SK-N-SH treated with all-trans-retinoic acid at 6 μM for 48 hours (cell line): ENCODE results near the gene ARHGEF40.
A peak's percentile ranks its signal among the peaks of the same experiment; 100 is the strongest.

Experiments
- ATAC-seq: fragments of 200-7000 bp; cut with Tn5 transposase; 3 replicates; pipeline ENCODE4 v1.9.1; 2020; ENCODE audit warnings: mild to moderate bottlenecking, moderate library complexity
- ARNTL ChIP-seq: fragments of 450-650 bp; formaldehyde crosslinking; IDR thresholded peaks from 2 replicates; pipeline ENCODE4 v1.5.0; 2020; ENCODE audit warnings: low read depth, mild to moderate bottlenecking, moderate library complexity, borderline replicate concordance
- BACH2 ChIP-seq: fragments of 250-450 bp; sonication (Bioruptor Pico); IDR thresholded peaks from 2 replicates; pipeline ENCODE4 v1.9.0; 2021; ENCODE audit warnings: mild to moderate bottlenecking, borderline replicate concordance
- CREB5 ChIP-seq: fragments of 250-450 bp; sonication (Bioruptor Pico); IDR thresholded peaks from 2 replicates; pipeline ENCODE4 v1.5.1; 2020; ENCODE audit warnings: low read depth, mild to moderate bottlenecking, moderate library complexity
- CSDC2 ChIP-seq: fragments of 250-450 bp; sonication (Bioruptor Pico); IDR thresholded peaks from 2 replicates; pipeline ENCODE4 v1.5.0; 2020; ENCODE audit warnings: mild to moderate bottlenecking, moderate library complexity
- CSRNP3 ChIP-seq: fragments of 250-450 bp; sonication (Bioruptor Pico); IDR thresholded peaks from 2 replicates; pipeline ENCODE4 v1.5.1; 2021; ENCODE audit warnings: mild to moderate bottlenecking, moderate library complexity
- ESRRG ChIP-seq: fragments of 250-450 bp; sonication (Bioruptor Pico); IDR thresholded peaks from 2 replicates; pipeline ENCODE4 v1.6.1; 2021; ENCODE audit warnings: mild to moderate bottlenecking
- GLIS3 ChIP-seq: fragments of 250-450 bp; sonication (Bioruptor Pico); IDR thresholded peaks from 2 replicates; pipeline ENCODE4 v1.5.0; 2020; ENCODE audit warnings: mild to moderate bottlenecking, moderate library complexity
- ISL1 ChIP-seq: fragments of 250-450 bp; sonication (Bioruptor Pico); IDR thresholded peaks from 2 replicates; pipeline ENCODE4 v2.1.2; 2022; ENCODE audit warnings: mild to moderate bottlenecking, moderate library complexity
- OSR1 ChIP-seq: fragments of 250-450 bp; sonication (Bioruptor Pico); IDR thresholded peaks from 2 replicates; pipeline ENCODE4 v1.8.0; 2022; ENCODE audit warnings: moderate library complexity, mild to moderate bottlenecking, inconsistent platforms
- PATZ1 ChIP-seq: fragments of 250-450 bp; sonication (Bioruptor Pico); IDR thresholded peaks from 2 replicates; pipeline ENCODE4 v1.8.0; 2020; ENCODE audit warnings: mild to moderate bottlenecking, moderate library complexity, borderline replicate concordance
- POU6F1 ChIP-seq: fragments of 250-450 bp; sonication (Bioruptor Pico); IDR thresholded peaks from 2 replicates; pipeline ENCODE4 v1.8.0; 2021; ENCODE audit warnings: low read depth, mild to moderate bottlenecking, moderate library complexity, borderline replicate concordance
- RARB ChIP-seq: fragments of 250-450 bp; sonication (Bioruptor Pico); IDR thresholded peaks from 2 replicates; pipeline ENCODE4 v1.8.0; 2021; ENCODE audit warnings: mild to moderate bottlenecking, moderate library complexity
- SNAI2 ChIP-seq: fragments of 250-450 bp; sonication (Bioruptor Pico); IDR thresholded peaks from 2 replicates; pipeline ENCODE4 v1.5.0; 2020; ENCODE audit warnings: mild to moderate bottlenecking, moderate library complexity
- TCF4 ChIP-seq: fragments of 250-450 bp; sonication (Bioruptor Pico); IDR thresholded peaks from 2 replicates; pipeline ENCODE4 v1.8.0; 2021; ENCODE audit warnings: mild to moderate bottlenecking, moderate library complexity, borderline replicate concordance
- TSHZ2 ChIP-seq: fragments of 250-450 bp; sonication (Bioruptor Pico); IDR thresholded peaks from 2 replicates; pipeline ENCODE4 v1.5.0; 2020; ENCODE audit warnings: mild to moderate bottlenecking, moderate library complexity
- ZC3H10 ChIP-seq: fragments of 250-450 bp; sonication (Bioruptor Pico); IDR thresholded peaks from 2 replicates; pipeline ENCODE4 v1.5.1; 2021; ENCODE audit warnings: mild to moderate bottlenecking, moderate library complexity
- ZFP3 ChIP-seq: fragments of 250-450 bp; sonication (Bioruptor Pico); IDR thresholded peaks from 2 replicates; pipeline ENCODE4 v1.5.0; 2020; ENCODE audit warnings: mild to moderate bottlenecking, moderate library complexity
- ZFP30 ChIP-seq: fragments of 450-650 bp; formaldehyde crosslinking; IDR thresholded peaks from 2 replicates; pipeline ENCODE4 v1.5.0; 2022; ENCODE audit warnings: mild to moderate bottlenecking, moderate library complexity
- ZNF565 ChIP-seq: fragments of 450-650 bp; formaldehyde crosslinking; conservative IDR thresholded peaks from 2 replicates; pipeline ENCODE4 v1.5.0; 2020; ENCODE audit warnings: low read depth, mild to moderate bottlenecking, moderate library complexity
- ZNF70 ChIP-seq: fragments of 450-650 bp; formaldehyde crosslinking; IDR thresholded peaks from 2 replicates; pipeline ENCODE4 v1.5.0; 2020; ENCODE audit warnings: mild to moderate bottlenecking, moderate library complexity
- ZNF8 ChIP-seq: fragments of 450-650 bp; formaldehyde crosslinking; IDR thresholded peaks from 2 replicates; pipeline ENCODE4 v1.5.0; 2020; ENCODE audit warnings: mild to moderate bottlenecking, moderate library complexity

ARHGEF40 gene

GRCh38 chr14:21038441-21039422, 31.4 kb upstream of the ARHGEF40 start:
- no peak for ATAC-seq
- TF ChIP-seq ZNF70 (CRISPR knock-in tag) (no peak), ZNF565 (CRISPR knock-in tag) (no peak), ISL1 (no peak), GLIS3 (CRISPR knock-in tag) (no peak), CSDC2 (CRISPR knock-in tag) (no peak), ARNTL (no peak), CREB5 (CRISPR knock-in tag) (no peak), CSRNP3 (CRISPR knock-in tag) (no peak), TSHZ2 (CRISPR knock-in tag) (no peak), TCF4 (CRISPR knock-in tag) (no peak), PATZ1 (CRISPR knock-in tag) (no peak), ZFP3 (CRISPR knock-in tag) (no peak), RARB (CRISPR knock-in tag) (no peak), ZFP30 (no peak), ESRRG (CRISPR knock-in tag) (no peak), ZC3H10 (CRISPR knock-in tag) (no peak), OSR1 (CRISPR knock-in tag) (no peak), POU6F1 (CRISPR knock-in tag) (no peak)

- peak; percentile 90 for ATAC-seq
- TF ChIP-seq ZNF8 = no peak
- TF ChIP-seq PATZ1 (CRISPR knock-in tag) = no peak
- no peak for TF ChIP-seq GLIS3 (CRISPR knock-in tag)
- no peak for TF ChIP-seq ZNF565 (CRISPR knock-in tag)
- TF ChIP-seq POU6F1 (CRISPR knock-in tag) = no peak
- TF ChIP-seq BACH2 (CRISPR knock-in tag) = no peak
- no peak for TF ChIP-seq ZFP30
- TF ChIP-seq ISL1 = no peak
- no peak for TF ChIP-seq TCF4 (CRISPR knock-in tag)
- TF ChIP-seq SNAI2 (CRISPR knock-in tag) = no peak
- TF ChIP-seq CSRNP3 (CRISPR knock-in tag) = no peak
- no peak for TF ChIP-seq ARNTL
- no peak for TF ChIP-seq ZC3H10 (CRISPR knock-in tag)
Measured at GRCh38 chr14:21039585-21040369, 30.3 kb upstream of the ARHGEF40 start.
